Sigmoid colon (tissue), 4 donors: ENCODE results near the gene TTC4.

Experiments
- CTCF ChIP-seq, 4 experiments: fragments of 450-650 bp in 3 of 4; fragments of 200-600 bp in 1 of 4; IDR thresholded peaks; one replicate each; pipeline ENCODE4 v1.5.1; 2016 to 2019; ENCODE audit warnings: antibody characterized with exemption in 4 of 4, mild to moderate bottlenecking in 3 of 4, moderate library complexity in 2 of 4
- POLR2AphosphoS5 ChIP-seq, 4 donors: sonication (generic); formaldehyde crosslinking; IDR thresholded peaks; one replicate each; pipeline ENCODE4 v1.6.1; 2017; ENCODE audit warnings: antibody characterized with exemption in 4 of 4

GRCh38 chr1:54741531-54741930 lies 25.9 kb downstream of the TTC4 start:
- TF ChIP-seq CTCF (IDR thresholded peaks at IDR 0.05), result no peak
- TF ChIP-seq POLR2AphosphoS5 (IDR thresholded peaks at IDR 0.05), result no peak
